NCI-H128 (cell line): ENCODE results near the gene GUCY2F.

Source experiments
- DNase-seq: peaks from one replicate; lab custom pipeline; 2025; ENCODE audit not compliant: unreplicated experiment; lab: John Stamatoyannopoulos, UW

The GUCY2F gene

GRCh38 chrX:109344678-109345077 lies 137.2 kb downstream of the GUCY2F start:
- DNase-seq, result no peak

GRCh38 chrX:109344101-109344500 lies 137.8 kb downstream of the GUCY2F start:
- no peak for DNase-seq

DNA sequence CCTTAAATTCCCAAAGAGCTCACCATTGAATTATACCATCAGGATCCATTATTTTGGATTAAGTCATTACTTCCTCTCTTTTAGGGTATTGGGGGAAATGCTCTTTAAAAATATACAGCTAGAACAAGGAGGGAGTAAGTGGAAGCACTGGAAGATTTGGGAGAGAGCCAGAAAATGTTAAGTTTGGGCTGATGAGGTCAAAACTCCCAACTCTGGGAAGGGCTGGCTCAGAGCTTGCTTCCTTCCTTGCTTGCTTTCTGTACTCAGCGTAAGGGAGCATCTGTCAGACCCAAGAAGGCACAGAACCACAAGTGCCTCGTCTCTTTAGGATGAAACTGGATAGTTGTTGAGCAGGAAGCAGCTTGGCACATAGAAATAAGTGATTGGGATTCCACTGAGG lies 138.2 kb downstream of the GUCY2F start:
- no peak for DNase-seq

DNA sequence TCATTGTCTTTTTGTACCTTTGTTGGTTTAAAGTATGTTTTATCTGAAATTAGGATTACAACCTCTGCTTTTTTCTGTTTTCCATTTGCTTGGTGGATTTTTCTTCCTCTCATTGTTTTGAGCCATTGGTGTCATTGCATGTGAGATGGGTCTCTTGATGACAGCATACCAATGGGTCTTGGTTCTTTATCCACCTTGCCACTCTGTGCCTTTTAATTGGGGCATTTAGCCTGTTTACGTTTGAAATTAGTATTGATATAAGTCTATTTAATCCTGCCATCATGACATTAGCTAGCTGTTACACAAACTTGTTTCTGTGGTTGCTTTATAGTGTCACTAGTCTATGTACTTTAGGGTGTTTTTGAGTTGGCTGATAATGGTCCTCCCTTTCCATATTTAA lies 145.7 kb downstream of the GUCY2F start:
- DNase-seq, result no peak

DNA sequence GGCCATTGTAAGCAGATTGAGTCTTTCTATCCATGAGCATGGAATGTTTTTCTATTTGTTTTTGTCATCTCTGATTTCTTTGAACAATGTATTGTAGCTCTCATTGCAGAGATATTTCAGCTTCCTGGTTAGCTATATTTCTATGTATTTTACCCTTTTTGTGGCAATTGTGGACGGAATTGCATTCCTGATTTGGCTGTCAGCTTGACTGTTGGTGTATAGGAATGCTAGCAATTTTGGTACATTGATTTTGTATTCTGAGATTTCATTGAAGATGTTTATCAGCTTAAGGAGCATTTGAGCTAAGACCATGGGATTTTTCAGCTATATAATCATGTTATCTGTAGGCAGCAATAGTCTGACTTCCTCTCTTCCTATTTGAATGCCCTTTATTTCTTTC lies 154.6 kb downstream of the GUCY2F start:
- DNase-seq, result no peak
